ENCODE data around the gene LGALS9.
"Not testable (repeated sequence)": the region's sequence is repeated elsewhere in the genome, so short reads cannot be mapped to it uniquely, and the experiment has no call there.

LGALS9 gene

DNA sequence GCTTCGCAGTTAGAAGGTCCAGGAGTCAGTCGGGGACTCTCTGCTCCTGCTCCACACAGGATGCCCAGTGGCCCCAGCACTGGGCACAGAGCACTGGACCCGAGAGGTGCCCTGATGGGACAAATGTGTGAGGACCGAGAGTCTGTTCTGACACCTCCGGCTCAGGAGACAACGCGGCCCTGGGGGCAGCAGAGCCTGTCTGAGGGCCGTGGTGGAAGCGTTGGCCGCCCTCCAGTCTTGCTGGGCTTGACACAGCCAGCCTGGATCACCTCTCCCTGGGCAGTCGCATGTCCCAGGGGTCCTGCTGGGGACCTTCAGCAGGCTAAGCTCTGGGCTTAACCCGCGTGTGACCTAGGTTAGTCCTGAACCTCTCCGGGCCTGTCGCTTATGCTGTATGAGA is 23.1 kb downstream of the LGALS9 start:
- no peak for DNase-seq (ENCODE audit: low read depth in 2 of 2)

GRCh38 chr17:27654654-27655524 is 23.9 kb downstream of the LGALS9 start:
- DNase-seq (ENCODE audit: low read depth in 2 of 2) = peak; percentile 69 to 70

GRCh38 chr17:27655525-27656111 is 24.6 kb downstream of the LGALS9 start:
- DNase-seq (ENCODE audit: low read depth in 2 of 2) = not testable (repeated sequence)

DNA sequence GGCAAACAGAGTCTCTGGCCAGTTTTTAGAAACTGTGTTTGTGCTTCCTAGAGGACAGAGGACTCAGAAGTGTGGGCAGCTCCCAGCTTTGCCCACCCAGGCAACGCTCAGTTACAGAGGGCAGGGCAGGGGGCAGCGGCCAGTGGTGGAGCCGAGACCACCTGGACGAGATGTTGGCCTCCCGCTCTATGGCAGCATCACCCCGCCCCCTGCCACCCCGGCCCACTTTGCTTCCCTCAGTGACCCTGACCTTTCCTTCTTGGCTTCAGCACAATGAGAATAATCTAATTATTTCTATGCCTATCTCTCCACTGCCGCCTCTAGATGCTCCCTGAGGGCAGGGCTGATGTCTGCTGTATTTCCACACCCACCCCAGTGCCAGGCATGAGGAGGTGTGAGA is 25.6 kb downstream of the LGALS9 start:
- DNase-seq (ENCODE audit: low read depth in 2 of 2) = not testable (repeated sequence)

GRCh38 chr17:27657620-27658019 is 26.6 kb downstream of the LGALS9 start:
- DNase-seq (ENCODE audit: low read depth in 2 of 2) = no peak

GRCh38 chr17:27659683-27660082 is 28.7 kb downstream of the LGALS9 start:
- no peak for DNase-seq (ENCODE audit: low read depth in 2 of 2)

- no peak for DNase-seq (ENCODE audit: low read depth in 2 of 2)
Measured at GRCh38 chr17:27660436-27660835, 29.4 kb downstream of the LGALS9 start.

GRCh38 chr17:27663936-27664605 is 33.1 kb downstream of the LGALS9 start:
- no peak for DNase-seq (ENCODE audit: low read depth in 2 of 2)

DNA sequence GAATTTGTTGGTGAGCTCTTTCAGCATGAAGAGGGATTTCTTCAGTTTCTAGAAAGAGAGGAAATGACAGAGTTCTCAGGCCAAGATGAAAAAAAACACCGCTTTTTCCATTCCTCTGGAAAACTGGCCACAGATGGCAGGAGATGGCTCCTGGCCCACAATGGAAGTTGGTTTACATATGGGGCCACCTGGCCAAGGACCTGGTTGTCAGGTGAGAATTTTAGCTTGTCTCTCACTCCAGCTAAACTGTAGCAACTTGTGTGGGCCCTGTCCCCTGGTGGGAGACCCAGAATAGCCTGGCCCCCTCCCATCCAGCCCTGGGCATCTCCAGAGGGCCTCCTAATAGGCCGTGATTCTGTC is 33.6 kb downstream of the LGALS9 start:
- DNase-seq (ENCODE audit: low read depth in 2 of 2) = no peak

DNA sequence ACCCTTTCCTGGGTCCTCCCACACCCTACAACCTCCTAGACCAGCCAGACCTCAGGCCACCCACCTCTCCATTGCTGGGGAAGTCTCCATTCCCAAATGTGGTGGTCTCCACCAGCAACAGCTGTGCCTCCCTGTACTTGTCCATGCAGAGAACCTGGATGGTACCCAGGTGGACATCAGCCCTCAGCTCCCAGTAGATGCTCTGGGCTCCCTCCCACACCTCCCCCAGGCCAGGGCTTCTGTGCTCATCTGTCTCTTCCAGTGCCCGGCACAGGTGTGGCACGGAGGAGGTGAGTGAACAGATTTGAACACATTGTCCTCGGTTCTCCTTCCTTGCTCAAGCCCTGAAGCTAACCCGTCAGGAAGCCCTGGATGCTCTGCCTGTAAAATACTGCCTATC is 34.6 kb downstream of the LGALS9 start:
- DNase-seq (ENCODE audit: low read depth in 2 of 2) = no peak

DNA sequence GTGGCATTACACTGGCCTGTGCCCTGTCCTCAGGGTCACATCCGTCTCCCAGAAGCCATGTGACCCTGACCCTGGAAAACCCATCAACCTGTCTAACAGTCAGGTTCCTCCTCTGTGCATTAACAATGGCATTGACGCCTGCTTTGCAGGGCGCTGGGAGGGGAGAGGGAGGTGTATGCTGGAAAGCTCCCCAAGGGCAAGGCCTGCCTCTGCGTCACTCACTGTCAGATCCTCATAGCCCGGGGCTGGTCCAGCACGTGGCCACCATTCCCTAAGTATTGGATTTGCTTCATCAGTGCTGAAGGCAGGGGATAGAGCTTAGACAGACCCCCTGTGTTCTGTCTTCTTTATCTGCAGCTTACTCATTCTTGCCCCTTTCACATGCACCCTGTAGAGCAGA is 35.3 kb downstream of the LGALS9 start:
- not testable (repeated sequence) for DNase-seq (ENCODE audit: low read depth in 2 of 2)

GRCh38 chr17:27666831-27667560 is 36.0 kb downstream of the LGALS9 start:
- no peak for DNase-seq (ENCODE audit: low read depth in 2 of 2)

DNA sequence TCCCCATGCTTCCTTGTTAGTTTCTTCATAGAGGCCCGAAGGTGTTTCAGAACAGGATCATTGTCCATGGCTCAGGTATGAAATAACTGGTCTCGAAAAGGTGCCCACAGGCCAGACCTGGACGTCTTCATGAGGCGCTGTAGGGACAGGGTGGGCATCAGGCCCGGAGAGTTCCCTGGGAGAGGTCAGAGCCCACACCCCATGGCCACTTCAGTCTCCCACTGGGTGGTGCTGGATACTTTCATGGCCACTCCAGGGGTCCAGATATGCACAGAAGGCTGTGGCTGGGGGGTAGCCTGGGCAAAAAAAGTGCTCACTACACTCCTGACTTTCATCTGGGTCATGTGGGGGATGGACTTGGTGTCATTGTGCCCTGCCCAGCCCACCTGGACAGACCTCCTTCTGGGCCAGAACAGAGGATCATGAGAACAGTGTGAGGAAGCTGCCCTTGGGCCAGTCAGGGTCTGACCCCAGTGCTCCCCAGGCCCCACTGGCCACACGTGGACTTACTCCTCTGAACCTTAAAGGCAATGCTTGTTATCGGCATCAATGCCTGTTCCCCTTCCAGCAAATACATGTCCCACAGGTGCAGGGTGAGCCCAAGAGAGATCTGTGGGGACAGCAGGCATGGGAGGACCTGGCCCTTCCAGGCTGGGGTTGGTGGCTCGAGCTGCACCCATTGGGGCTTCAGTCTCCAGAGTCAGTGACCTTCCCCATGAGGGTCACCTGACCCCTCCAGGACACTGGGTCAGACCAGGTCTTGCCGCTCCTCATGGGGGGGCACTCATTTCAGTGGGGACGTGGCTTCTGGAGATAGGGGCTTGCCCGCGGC is 36.9 kb downstream of the LGALS9 start:
- DNase-seq (ENCODE audit: low read depth in 2 of 2) = no peak

DNA sequence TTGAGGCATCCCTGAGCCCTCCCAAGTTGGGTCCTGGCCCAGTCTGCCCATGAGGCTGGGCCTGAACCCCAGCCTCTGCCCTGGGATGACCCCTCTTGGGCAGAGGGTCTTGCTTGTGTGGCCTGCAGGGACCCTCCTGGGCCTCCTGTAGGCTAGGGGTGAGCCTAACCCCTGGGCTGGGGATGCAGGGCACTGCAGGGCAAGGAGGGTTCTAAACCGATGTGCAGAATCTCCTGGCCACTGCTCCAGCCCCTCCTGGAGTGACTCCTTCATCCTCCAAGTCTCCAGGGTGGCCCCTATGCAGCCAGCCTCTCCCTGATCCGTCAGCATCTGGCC is 37.5 kb downstream of the LGALS9 start:
- DNase-seq (ENCODE audit: low read depth in 2 of 2) = no peak

GRCh38 chr17:27669136-27669535 is 38.1 kb downstream of the LGALS9 start:
- DNase-seq (ENCODE audit: low read depth in 2 of 2) = no peak

- DNase-seq (ENCODE audit: low read depth in 2 of 2) = no peak
Measured at GRCh38 chr17:27669850-27670249, 38.9 kb downstream of the LGALS9 start.

- DNase-seq (ENCODE audit: low read depth in 2 of 2) = no peak
Measured at GRCh38 chr17:27670791-27671590, 40.0 kb downstream of the LGALS9 start.

- no peak for DNase-seq (ENCODE audit: low read depth in 2 of 2)
Measured at GRCh38 chr17:27671591-27671910, 40.6 kb downstream of the LGALS9 start.

DNA sequence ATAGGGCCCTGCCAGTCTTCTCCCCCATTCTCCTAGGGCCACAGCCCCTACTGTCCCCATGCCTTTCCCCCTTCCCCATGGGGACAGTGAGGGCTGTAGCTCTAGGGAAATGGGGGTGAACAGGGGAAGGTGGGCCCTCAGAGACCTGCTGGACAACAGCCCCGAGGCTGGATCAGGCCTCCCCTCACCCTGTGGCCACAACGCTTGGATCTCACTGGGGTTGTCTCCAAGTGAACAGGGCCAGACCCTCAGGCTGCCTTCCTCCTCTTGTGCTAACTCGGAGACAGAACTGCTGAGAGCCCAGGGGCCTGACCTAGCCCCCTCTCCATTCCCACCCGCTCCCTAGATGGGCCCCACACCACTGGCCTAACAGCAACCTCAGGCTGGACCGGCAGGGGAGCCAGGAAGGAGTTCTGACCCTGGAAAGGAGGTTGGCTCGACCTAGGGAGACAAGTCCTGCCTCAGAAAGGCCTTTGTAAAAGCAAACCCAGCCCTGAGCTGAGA is 41.0 kb downstream of the LGALS9 start:
- DNase-seq (ENCODE audit: low read depth in 2 of 2) = not testable (repeated sequence)

DNA sequence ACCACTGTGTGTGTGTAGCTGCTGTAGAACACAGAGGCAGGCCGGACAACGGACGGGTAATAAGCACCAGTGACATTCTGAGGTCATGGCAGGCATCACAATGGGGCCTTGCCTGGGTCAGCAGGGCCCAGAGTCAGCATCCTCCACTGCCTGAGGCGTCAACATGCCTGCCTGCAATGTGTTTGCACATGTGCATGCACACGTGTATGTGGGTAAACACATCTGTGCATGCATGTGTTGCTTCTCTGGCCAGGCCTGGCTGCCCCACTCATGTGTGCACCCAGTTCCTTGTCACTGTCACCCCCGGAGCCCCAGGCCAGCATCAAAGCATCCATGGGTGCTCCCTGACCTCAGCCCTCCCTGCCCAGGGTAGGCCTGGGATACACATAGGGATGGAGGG is 43.3 kb downstream of the LGALS9 start:
- no peak for DNase-seq (ENCODE audit: low read depth in 2 of 2)

DNA sequence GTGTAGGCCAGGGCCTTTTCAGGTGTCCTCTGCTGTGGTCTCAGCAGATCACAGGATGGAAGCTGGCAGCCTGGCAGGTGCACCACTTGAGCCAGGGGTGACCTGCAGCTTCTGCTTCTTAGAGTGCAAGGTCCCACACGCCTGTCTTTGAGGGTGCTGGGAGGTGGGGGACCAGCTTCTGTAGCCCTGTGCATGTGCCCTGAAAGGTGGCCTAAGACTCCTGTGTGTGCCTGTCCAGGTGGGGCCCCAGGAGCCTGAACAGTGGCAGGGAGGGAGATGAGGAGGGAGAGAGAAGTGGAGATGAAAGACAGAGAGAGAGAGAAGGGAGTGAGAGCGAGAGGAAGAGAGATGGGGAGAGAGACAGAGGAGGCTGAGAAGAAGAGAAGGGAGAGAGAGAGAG is 46.2 kb downstream of the LGALS9 start:
- DNase-seq (ENCODE audit: low read depth in 2 of 2) = no peak

Measured in stimulated activated CD8-positive, alpha-beta memory T cell treated with anti-CD3 and anti-CD28 coated beads, Interleukin-15, amount 100 ng/mL, for 48 hours (primary cell).